ENCODE data around the gene STAG1.

GRCh38 chr3:136311261-136311660 lies 440.9 kb downstream of the STAG1 start:
- TF ChIP-seq EZH2 (IDR thresholded peaks at IDR 0.05; ENCODE audit: borderline replicate concordance, insufficient read depth, low read length, poor library complexity, severe bottlenecking) (no peak), CTCF (IDR thresholded peaks at IDR 0.05; ENCODE audit: poor library complexity, severe bottlenecking) (no peak), REST (IDR thresholded peaks at IDR 0.05; ENCODE audit: borderline replicate concordance) (no peak), POLR2AphosphoS5 (IDR thresholded peaks at IDR 0.05) (no peak), EP300 (conservative IDR thresholded peaks at IDR 0.05; ENCODE audit: poor library complexity, severe bottlenecking) (no peak), RAD21 (conservative IDR thresholded peaks at IDR 0.05) (no peak), MXI1 (conservative IDR thresholded peaks at IDR 0.05; ENCODE audit: poor library complexity, severe bottlenecking) (no peak), SMC3 (conservative IDR thresholded peaks at IDR 0.05; ENCODE audit: poor library complexity) (no peak), TAF1 (IDR thresholded peaks at IDR 0.05; ENCODE audit: low read depth) (no peak)

All from neural cell (in vitro differentiated cells).